ENCODE measurements around the gene LAMA2. TPM values are rescaled to one million over a fixed set of nuclear protein-coding genes. Genes with fewer than 3 reads are reported as not detected.
A peak's percentile ranks its signal among the peaks of the same experiment; 100 is the strongest.

LAMA2 gene
- total and polyA plus RNA-seq, 2 of the 8 experiments (the other 6 are each of a cell fraction or from before 2014, with no cell fraction given): 1.3 to 3.8 TPM

- CTCF ChIA-PET (ENCODE audit: partially characterized antibody): interaction anchor here (0.8 to 0.9 kb wide), 2 partner anchors 227 to 298 kb away, joined by 3 read pairs; no protein-coding TSS in a partner anchor
- H2AFZ ChIP-seq (ENCODE audit: low read length): no peak overlapping the region
- FAIRE-seq: no peak
Observed at GRCh38 chr6:128952902-128953301, 70.0 kb downstream of the LAMA2 start.

More at GRCh38 chr6:128952902-128953301, 70.0 kb downstream of the LAMA2 start:
- Histone ChIP-seq H3K4me3 (ENCODE audit: extremely low read depth in 1 of 4, insufficient read depth in 2 of 4, low read depth in 3 of 4, low read length in 4 of 4) (no peak overlapping the region), H3K18ac (ENCODE audit: extremely low read depth, low read length) (no peak overlapping the region), H3K27ac (ENCODE audit: low read depth, low read length) (no peak overlapping the region), H3K4me2 (ENCODE audit: insufficient read depth in 1 of 2, low read depth in 2 of 2, low read length in 2 of 2) (no peak overlapping the region), H2AK5ac (ENCODE audit: low read depth, low read length) (no peak overlapping the region), H3K4me1 (replicated peaks in 1 of 4; ENCODE audit: control insufficient read depth in 3 of 4, insufficient read depth in 4 of 4, low read length in 3 of 4) (peaks cover 0 to 10% (median 0%) of the 10 kb centered on the region in 4 experiments; a peak in 2 of 7 replicates), H3K9me3 (ENCODE audit: insufficient read depth in 2 of 2, low read depth in 1 of 2, low read length in 1 of 2) (no peaks in the 10 kb centered on the region), H3K14ac (ENCODE audit: insufficient read length) (no peak overlapping the region), H3K4ac (replicated peaks; ENCODE audit: insufficient read length, low read depth, low read length) (no peak overlapping the region), H3K27me3 (replicated peaks in 1 of 4; ENCODE audit: control insufficient read depth in 3 of 4, extremely low read depth in 1 of 4, insufficient read depth in 3 of 4, low read length in 3 of 4) (no peaks in the 10 kb centered on the region), H3K56ac (replicated peaks; ENCODE audit: insufficient read length, low read depth, low read length) (no peak overlapping the region), H4K8ac (ENCODE audit: extremely low read depth, insufficient read depth, low read length) (no peak overlapping the region), H2BK15ac (ENCODE audit: low read length) (no peak overlapping the region), H2BK20ac (ENCODE audit: low read length) (0 out of 2 replicates have a peak overlapping the region, but pooled peaks have one; percentile 40), H2BK12ac (ENCODE audit: low read depth, low read length) (no peak overlapping the region; the same call in 1 of the 2 replicates), H3K23me2 (ENCODE audit: low read depth, low read length) (no peaks in the 10 kb centered on the region), H4K91ac (replicated peaks; ENCODE audit: insufficient read length, low read length) (peak overlapping the region; percentile 25), H3K9ac (replicated peaks in 1 of 4; ENCODE audit: extremely low read depth in 1 of 4, low read depth in 3 of 4, low read length in 3 of 4) (no peak overlapping the region), H3K23ac (ENCODE audit: insufficient read length) (no peak overlapping the region), H2BK120ac (replicated peaks; ENCODE audit: low read depth, low read length) (no peak overlapping the region), H4K5ac (ENCODE audit: insufficient read length, low read depth, low read length) (no peak overlapping the region), H3K79me2 (ENCODE audit: control insufficient read depth in 1 of 2, insufficient read depth in 2 of 2, low read length in 2 of 2) (no peaks in the 10 kb centered on the region), H3K36me3 (ENCODE audit: control insufficient read depth in 2 of 4, insufficient read depth in 4 of 4, low read length in 3 of 4) (no peaks in the 10 kb centered on the region), H3K79me1 (ENCODE audit: low read depth, low read length) (no peaks in the 10 kb centered on the region), H4K20me1 (replicated peaks in 1 of 2; ENCODE audit: control insufficient read depth in 1 of 2, insufficient read depth in 2 of 2, low read length in 2 of 2) (no peaks in the 10 kb centered on the region), H2BK5ac (ENCODE audit: low read depth, low read length) (no peak overlapping the region)
- POLR2A ChIA-PET (ENCODE audit: partially characterized antibody): no interaction called here
- DNase-seq (ENCODE audit: low read depth in 1 of 2, low spot score in 2 of 2): no peak
- 89% methylated on average over 3 of the region's 3 CpGs; no CpG with 5 or more reads in 1 of the 2 experiments for WGBS, 2 experiments (ENCODE audit: extremely low coverage in 1 of 2, insufficient coverage in 1 of 2, insufficient read length in 1 of 2, insufficient replicate concordance in 2 of 2, low coverage in 1 of 2, low lambda C conversion rate in 2 of 2, missing lambda C conversion rate in 1 of 2)
